ENCODE measurements around the gene CGNL1.

The CGNL1 gene

GRCh38 chr15:57423599-57424140 lies 47.4 kb downstream of the CGNL1 start:
- DNase-seq = no peak

GRCh38 chr15:57424628-57425405 lies 48.5 kb downstream of the CGNL1 start:
- no peak for DNase-seq

GRCh38 chr15:57425842-57426241 lies 49.5 kb downstream of the CGNL1 start:
- DNase-seq = no peak

- peak; percentile 32 for DNase-seq
These were observed 51.1 kb downstream of the CGNL1 start for GRCh38 chr15:57427367-57427821.

GRCh38 chr15:57432141-57432741 lies 55.9 kb downstream of the CGNL1 start:
- peak; percentile 42 for DNase-seq

- no peak for DNase-seq
These were observed 59.9 kb downstream of the CGNL1 start for GRCh38 chr15:57436166-57436565.

GRCh38 chr15:57436961-57437360 lies 60.7 kb downstream of the CGNL1 start:
- DNase-seq = no peak

GRCh38 chr15:57437564-57437963 lies 61.3 kb downstream of the CGNL1 start:
- no peak for DNase-seq

GRCh38 chr15:57438166-57438565 lies 61.9 kb downstream of the CGNL1 start:
- DNase-seq = no peak

GRCh38 chr15:57439128-57440027 lies 63.1 kb downstream of the CGNL1 start:
- no peak for DNase-seq

- DNase-seq = no peak
These were observed 63.9 kb downstream of the CGNL1 start for GRCh38 chr15:57440167-57440566.

GRCh38 chr15:57440799-57441198 lies 64.5 kb downstream of the CGNL1 start:
- peak; percentile 79 for DNase-seq

- no peak for DNase-seq
These were observed 66.0 kb downstream of the CGNL1 start for GRCh38 chr15:57442335-57442734.

- no peak for DNase-seq
These were observed 67.2 kb downstream of the CGNL1 start for GRCh38 chr15:57443486-57443885.

- DNase-seq = no peak
These were observed 68.7 kb downstream of the CGNL1 start for GRCh38 chr15:57444877-57445513.

- no peak for DNase-seq
These were observed 69.6 kb downstream of the CGNL1 start for GRCh38 chr15:57445872-57446271.

GRCh38 chr15:57446393-57446792 lies 70.1 kb downstream of the CGNL1 start:
- no peak for DNase-seq

- DNase-seq = no peak
These were observed 75.2 kb downstream of the CGNL1 start for GRCh38 chr15:57451555-57451954.

GRCh38 chr15:57452090-57452754 lies 75.9 kb downstream of the CGNL1 start:
- DNase-seq = no peak

- no peak for DNase-seq
These were observed 79.6 kb downstream of the CGNL1 start for GRCh38 chr15:57455929-57456328.

- DNase-seq = no peak
These were observed 80.3 kb downstream of the CGNL1 start for GRCh38 chr15:57456559-57456958.

- DNase-seq = no peak
These were observed 81.4 kb downstream of the CGNL1 start for GRCh38 chr15:57457726-57458125.
